Upper lobe of left lung (tissue), 4 donors: ENCODE measurements around the gene NCBP3.

Source experiments
- POLR2A ChIP-seq, 4 donors: fragments of 450-650 bp; IDR thresholded peaks; one replicate each; pipeline ENCODE4 v1.5.1; 2016 to 2017; ENCODE audit warnings: antibody characterized with exemption in 4 of 4, mild to moderate bottlenecking in 2 of 4
- TF ChIP-seq, protein P1 (sequence below), 6 experiments: fragments of 450-650 bp in 4 of 6; fragments of 200-600 bp in 2 of 6; sonication (generic) in 2 of 6; IDR thresholded peaks; one replicate each; pipeline ENCODE4 v1.5.1; 2016 to 2019; ENCODE audit warnings: antibody characterized with exemption in 6 of 6

DNA sequence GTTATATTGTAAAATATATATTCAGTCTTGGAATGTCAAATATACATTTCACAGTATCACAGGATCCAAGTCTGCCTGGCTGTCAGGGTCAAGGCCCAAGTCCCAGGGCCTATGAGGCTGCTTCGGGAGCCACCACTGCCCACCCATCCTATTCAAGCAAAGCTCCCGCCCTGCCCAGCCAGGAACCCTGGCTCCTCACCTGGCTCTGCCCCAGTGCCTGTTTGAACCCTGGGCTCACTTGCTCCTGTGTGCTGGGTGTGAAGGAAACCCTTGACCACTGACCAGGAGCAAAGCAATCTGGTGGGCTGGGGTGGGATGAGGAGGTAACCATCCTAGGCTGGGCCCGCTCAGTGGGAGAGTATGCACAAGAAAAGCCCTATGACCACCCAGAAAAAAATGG is 72.1 kb downstream of the NCBP3 start:
- TF ChIP-seq, protein P1, sequence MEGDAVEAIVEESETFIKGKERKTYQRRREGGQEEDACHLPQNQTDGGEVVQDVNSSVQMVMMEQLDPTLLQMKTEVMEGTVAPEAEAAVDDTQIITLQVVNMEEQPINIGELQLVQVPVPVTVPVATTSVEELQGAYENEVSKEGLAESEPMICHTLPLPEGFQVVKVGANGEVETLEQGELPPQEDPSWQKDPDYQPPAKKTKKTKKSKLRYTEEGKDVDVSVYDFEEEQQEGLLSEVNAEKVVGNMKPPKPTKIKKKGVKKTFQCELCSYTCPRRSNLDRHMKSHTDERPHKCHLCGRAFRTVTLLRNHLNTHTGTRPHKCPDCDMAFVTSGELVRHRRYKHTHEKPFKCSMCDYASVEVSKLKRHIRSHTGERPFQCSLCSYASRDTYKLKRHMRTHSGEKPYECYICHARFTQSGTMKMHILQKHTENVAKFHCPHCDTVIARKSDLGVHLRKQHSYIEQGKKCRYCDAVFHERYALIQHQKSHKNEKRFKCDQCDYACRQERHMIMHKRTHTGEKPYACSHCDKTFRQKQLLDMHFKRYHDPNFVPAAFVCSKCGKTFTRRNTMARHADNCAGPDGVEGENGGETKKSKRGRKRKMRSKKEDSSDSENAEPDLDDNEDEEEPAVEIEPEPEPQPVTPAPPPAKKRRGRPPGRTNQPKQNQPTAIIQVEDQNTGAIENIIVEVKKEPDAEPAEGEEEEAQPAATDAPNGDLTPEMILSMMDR (IDR thresholded peaks at IDR 0.05), result no peak
- TF ChIP-seq POLR2A (IDR thresholded peaks at IDR 0.05), result no peak
